Measurements from ENCODE around the gene WFDC5. TPM values are rescaled to one million over a fixed set of nuclear protein-coding genes. Genes with fewer than 3 reads are reported as not detected.

WFDC5 gene
- total and polyA plus RNA-seq, 3 experiments from 2014 or later = not detected

DNA sequence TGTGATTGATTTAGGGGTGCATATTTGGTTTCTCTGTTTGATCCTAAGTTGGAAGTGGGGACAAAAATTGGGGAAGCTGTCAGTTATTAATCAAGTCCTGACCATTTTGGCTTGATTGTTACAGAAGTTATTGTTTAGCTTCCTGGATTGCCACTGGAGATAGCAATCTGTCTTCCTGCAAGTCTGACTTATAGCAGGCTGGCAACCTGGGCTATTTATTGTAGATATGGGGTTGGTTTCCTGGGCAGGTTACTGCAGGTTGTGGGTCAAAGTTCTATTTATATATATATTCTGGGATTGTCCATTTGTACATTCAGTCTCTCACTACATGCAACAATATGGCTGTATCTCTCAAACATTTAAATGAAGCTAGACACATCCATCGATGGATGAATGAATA is 31.8 kb downstream of the WFDC5 start:
- Histone ChIP-seq H3K4me1 (ENCODE audit: insufficient read depth, low read length) (no peaks in the 10 kb centered on the region), H3K4me3 (ENCODE audit: low read length) (no peak overlapping the region), H3K36me3 (ENCODE audit: insufficient read depth, low read length) (peaks cover 24% of the 10 kb centered on the region), H3K27me3 (ENCODE audit: insufficient read depth, low read length, poor library complexity, severe bottlenecking) (no peaks in the 10 kb centered on the region), H3K27ac (ENCODE audit: low read depth, low read length) (no peak overlapping the region), H3K9me3 (ENCODE audit: low read length) (no peaks in the 10 kb centered on the region)
- ChIA-PET POLR2A (no interaction called here), CTCF (interaction anchor here (1.2 to 1.6 kb wide), 3 partner anchors 13 to 39 kb away, joined by 3 to 7 read pairs (median 3); no protein-coding TSS in a partner anchor)
- no peak overlapping the region for H3K4me3 Mint-ChIP-seq
- H3K27ac Mint-ChIP-seq = peak overlapping the region in 5 of 8 donors; percentile 14 to 88 (median 31)
- DNase-seq = no peak
- H3K36me3 Mint-ChIP-seq = peaks cover 42 to 87% (median 47%) of the 10 kb centered on the region in 3 donors
- peaks cover 0 to 2% of the 10 kb centered on the region in 2 donors for H3K27me3 Mint-ChIP-seq
- peaks cover 5 to 11% (median 6%) of the 10 kb centered on the region in 5 donors for H3K9me3 Mint-ChIP-seq
- H3K4me1 Mint-ChIP-seq = peaks cover 8 to 25% (median 16%) of the 10 kb centered on the region in 3 donors

GRCh38 chr20:45082468-45082867 is 32.5 kb downstream of the WFDC5 start:
- Mint-ChIP-seq H3K27me3 (peaks cover 0 to 2% of the 10 kb centered on the region in 2 donors), H3K4me1 (peaks cover 8 to 25% (median 16%) of the 10 kb centered on the region in 3 donors), H3K4me3 (no peak overlapping the region), H3K9me3 (peaks cover 5 to 11% (median 6%) of the 10 kb centered on the region in 5 donors), H3K27ac (peak overlapping the region in 2 of 8 donors; percentile 62 to 88), H3K36me3 (peaks cover 42 to 85% (median 47%) of the 10 kb centered on the region in 3 donors)
- no peak for DNase-seq
- H3K27ac ChIP-seq (ENCODE audit: low read depth, low read length) = no peak overlapping the region
- no peaks in the 10 kb centered on the region for H3K27me3 ChIP-seq (ENCODE audit: insufficient read depth, low read length, poor library complexity, severe bottlenecking)
- H3K4me1 ChIP-seq (ENCODE audit: insufficient read depth, low read length) = no peaks in the 10 kb centered on the region
- no peaks in the 10 kb centered on the region for H3K9me3 ChIP-seq (ENCODE audit: low read length)
- H3K4me3 ChIP-seq (ENCODE audit: low read length) = no peak overlapping the region
- ChIA-PET POLR2A (no interaction called here), CTCF (interaction anchor here (1.2 to 1.6 kb wide), 3 partner anchors 14 to 38 kb away, joined by 3 to 7 read pairs (median 3); no protein-coding TSS in a partner anchor)
- H3K36me3 ChIP-seq (ENCODE audit: insufficient read depth, low read length) = peaks cover 24% of the 10 kb centered on the region

- peaks cover 5 to 11% (median 6%) of the 10 kb centered on the region in 5 donors for H3K9me3 Mint-ChIP-seq
- peaks cover 0 to 2% of the 10 kb centered on the region in 2 donors for H3K27me3 Mint-ChIP-seq
- H3K4me1 ChIP-seq (ENCODE audit: insufficient read depth, low read length) = no peaks in the 10 kb centered on the region
- POLR2A ChIA-PET = no interaction called here
- H3K36me3 Mint-ChIP-seq = peaks cover 45 to 87% (median 46%) of the 10 kb centered on the region in 3 donors
- H3K4me3 Mint-ChIP-seq = peak overlapping the region in 1 of 7 donors; percentile 5
- H3K27me3 ChIP-seq (ENCODE audit: insufficient read depth, low read length, poor library complexity, severe bottlenecking) = no peaks in the 10 kb centered on the region
- no peak overlapping the region for H3K27ac ChIP-seq (ENCODE audit: low read depth, low read length)
- no peak overlapping the region for H3K4me3 ChIP-seq (ENCODE audit: low read length)
- CTCF ChIA-PET = no interaction called here
- peaks cover 37% of the 10 kb centered on the region for H3K36me3 ChIP-seq (ENCODE audit: insufficient read depth, low read length)
- H3K9me3 ChIP-seq (ENCODE audit: low read length) = no peaks in the 10 kb centered on the region
- DNase-seq = no peak
- H3K27ac Mint-ChIP-seq = peak overlapping the region in 3 of 8 donors; percentile 4 to 46 (median 40)
- peaks cover 4 to 19% (median 12%) of the 10 kb centered on the region in 3 donors for H3K4me1 Mint-ChIP-seq
Observed at GRCh38 chr20:45080867-45081624, 33.9 kb downstream of the WFDC5 start.

DNA sequence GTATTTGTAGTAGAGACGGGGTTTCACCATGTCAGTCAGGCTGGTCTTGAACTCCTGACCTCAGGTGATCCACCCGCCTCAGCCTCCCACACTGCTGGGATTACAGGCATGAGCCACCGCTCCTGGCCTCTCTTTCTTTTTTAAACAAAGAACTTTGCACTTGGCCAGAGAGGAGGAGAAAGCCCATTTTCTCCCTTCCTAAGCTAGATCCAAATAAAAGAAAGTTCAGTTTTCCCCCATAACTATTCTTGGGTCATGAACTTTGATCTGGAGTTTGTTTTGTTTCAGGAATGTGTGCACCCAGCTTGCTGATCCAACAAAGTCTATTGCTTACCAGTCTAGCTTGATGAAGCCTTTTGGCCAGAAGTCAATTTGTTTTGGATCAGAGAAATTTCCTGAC is 37.4 kb downstream of the WFDC5 start:
- H3K36me3 ChIP-seq (ENCODE audit: insufficient read depth, low read length) = peaks cover 67% of the 10 kb centered on the region
- H3K4me1 ChIP-seq (ENCODE audit: insufficient read depth, low read length) = no peaks in the 10 kb centered on the region
- Mint-ChIP-seq H3K4me3 (no peak overlapping the region), H3K4me1 (peaks cover 9 to 21% (median 18%) of the 10 kb centered on the region in 3 donors), H3K27me3 (no peaks in the 10 kb centered on the region), H3K36me3 (peaks cover 35 to 92% (median 47%) of the 10 kb centered on the region in 3 donors), H3K9me3 (peaks cover 4 to 10% (median 6%) of the 10 kb centered on the region in 5 donors), H3K27ac (peak overlapping the region in 1 of 8 donors; percentile 11)
- no peaks in the 10 kb centered on the region for H3K9me3 ChIP-seq (ENCODE audit: low read length)
- CTCF ChIA-PET = interaction anchor here (1.2 to 1.8 kb wide), 3 partner anchors 9 to 33 kb away, joined by 3 to 7 read pairs (median 5); no protein-coding TSS in a partner anchor
- H3K27ac ChIP-seq (ENCODE audit: low read depth, low read length) = no peak overlapping the region
- POLR2A ChIA-PET = no interaction called here
- H3K4me3 ChIP-seq (ENCODE audit: low read length) = no peak overlapping the region
- no peaks in the 10 kb centered on the region for H3K27me3 ChIP-seq (ENCODE audit: insufficient read depth, low read length, poor library complexity, severe bottlenecking)
- no peak for DNase-seq

- Histone ChIP-seq H3K9me3 (ENCODE audit: low read length) (no peaks in the 10 kb centered on the region), H3K27ac (ENCODE audit: low read depth, low read length) (no peak overlapping the region), H3K4me3 (ENCODE audit: low read length) (no peak overlapping the region), H3K36me3 (ENCODE audit: insufficient read depth, low read length) (peaks cover 48% of the 10 kb centered on the region), H3K4me1 (ENCODE audit: insufficient read depth, low read length) (peaks cover 19% of the 10 kb centered on the region), H3K27me3 (ENCODE audit: insufficient read depth, low read length, poor library complexity, severe bottlenecking) (no peaks in the 10 kb centered on the region)
- CTCF ChIA-PET = interaction anchor here (3.3 kb wide), 1 partner anchor 29 kb away, joined by 12 read pairs; no protein-coding TSS in a partner anchor
- POLR2A ChIA-PET = no interaction called here
- H3K9me3 Mint-ChIP-seq = no peaks in the 10 kb centered on the region
- peaks cover 8 to 87% (median 29%) of the 10 kb centered on the region in 3 donors for H3K36me3 Mint-ChIP-seq
- no peak for DNase-seq
- no peak overlapping the region for H3K4me3 Mint-ChIP-seq
- H3K27me3 Mint-ChIP-seq = no peaks in the 10 kb centered on the region
- H3K27ac Mint-ChIP-seq = peak overlapping the region in 7 of 8 donors; percentile 21 to 88 (median 66)
- peaks cover 41 to 59% (median 51%) of the 10 kb centered on the region in 3 donors for H3K4me1 Mint-ChIP-seq
Observed at GRCh38 chr20:45073221-45073620, 41.8 kb downstream of the WFDC5 start.

DNA sequence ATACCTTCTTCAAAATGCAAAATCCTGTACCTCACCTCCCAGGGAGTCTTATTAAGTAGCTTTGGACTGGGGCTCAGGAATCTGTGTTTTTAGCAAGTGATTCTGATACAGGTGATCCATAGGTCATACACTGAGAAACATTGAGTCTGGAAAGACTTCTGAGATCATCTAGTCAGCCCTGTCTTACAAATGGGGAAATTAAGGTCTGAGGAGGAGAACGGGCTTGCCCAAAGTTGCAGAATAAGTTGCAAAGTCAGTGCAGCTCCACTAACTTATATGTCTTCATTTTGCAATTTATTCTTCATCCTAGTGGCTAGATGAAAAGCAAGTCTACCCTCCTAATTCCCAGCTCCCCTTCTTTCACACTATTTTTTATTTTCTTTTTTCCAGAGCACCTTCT is 42.9 kb downstream of the WFDC5 start:
- peak overlapping the region in 5 of 8 donors; percentile 1 to 74 (median 63) for H3K27ac Mint-ChIP-seq
- Histone ChIP-seq H3K9me3 (ENCODE audit: low read length) (no peaks in the 10 kb centered on the region), H3K27me3 (ENCODE audit: insufficient read depth, low read length, poor library complexity, severe bottlenecking) (no peaks in the 10 kb centered on the region), H3K27ac (ENCODE audit: low read depth, low read length) (no peak overlapping the region), H3K36me3 (ENCODE audit: insufficient read depth, low read length) (peaks cover 57% of the 10 kb centered on the region), H3K4me3 (ENCODE audit: low read length) (no peak overlapping the region), H3K4me1 (ENCODE audit: insufficient read depth, low read length) (peaks cover 28% of the 10 kb centered on the region)
- peaks cover 7 to 89% (median 29%) of the 10 kb centered on the region in 3 donors for H3K36me3 Mint-ChIP-seq
- no peak for DNase-seq
- ChIA-PET POLR2A (no interaction called here), CTCF (interaction anchor here (0.9 to 3.3 kb wide), 2 partner anchors 24 to 28 kb away, joined by 3 to 12 read pairs; no protein-coding TSS in a partner anchor)
- no peak overlapping the region for H3K4me3 Mint-ChIP-seq
- H3K9me3 Mint-ChIP-seq = no peaks in the 10 kb centered on the region
- H3K4me1 Mint-ChIP-seq = peaks cover 51 to 70% (median 62%) of the 10 kb centered on the region in 3 donors
- H3K27me3 Mint-ChIP-seq = no peaks in the 10 kb centered on the region

DNA sequence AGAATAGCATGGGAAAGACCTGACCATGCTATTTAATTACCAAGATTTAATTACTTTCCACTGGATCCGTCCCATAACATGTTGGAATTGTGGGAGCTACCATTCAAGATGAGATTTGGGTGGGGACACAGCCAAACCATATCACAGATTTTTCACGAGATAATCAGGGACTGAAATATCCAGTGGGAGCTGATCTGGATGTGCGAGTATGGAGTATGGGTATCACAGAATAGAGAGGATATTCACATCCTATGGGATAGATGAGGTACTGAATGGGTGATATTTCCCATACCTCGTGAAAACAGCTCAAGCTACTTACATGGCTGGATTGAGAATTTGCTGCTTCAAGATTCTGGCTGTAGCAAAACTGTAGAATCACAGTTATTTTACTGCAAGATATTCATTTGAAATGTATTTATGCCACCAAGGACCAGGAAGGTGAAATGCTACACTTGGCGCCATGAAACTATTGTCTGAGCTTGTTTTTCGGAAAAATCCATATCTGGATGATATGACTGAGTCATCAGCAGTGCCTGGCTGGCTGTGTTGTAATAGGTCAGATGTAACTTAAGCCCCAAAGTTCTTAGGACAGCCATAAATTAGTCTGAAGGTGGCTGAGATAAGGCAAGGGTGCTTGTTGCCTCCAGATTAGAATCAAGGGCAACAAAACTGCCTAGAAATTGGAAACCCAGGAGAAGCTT is 43.9 kb downstream of the WFDC5 start:
- POLR2A ChIA-PET = interaction anchor here (0.6 kb wide), 1 partner anchor 35 kb away, joined by 3 read pairs; no protein-coding TSS in a partner anchor
- H3K4me3 ChIP-seq (ENCODE audit: low read length) = no peak overlapping the region
- CTCF ChIA-PET = interaction anchor here (1.6 to 3.3 kb wide), 2 partner anchors 24 to 27 kb away, joined by 4 to 12 read pairs; no protein-coding TSS in a partner anchor
- H3K27me3 ChIP-seq (ENCODE audit: insufficient read depth, low read length, poor library complexity, severe bottlenecking) = no peaks in the 10 kb centered on the region
- peaks cover 32% of the 10 kb centered on the region for H3K4me1 ChIP-seq (ENCODE audit: insufficient read depth, low read length)
- H3K4me3 Mint-ChIP-seq = peak overlapping the region in 2 of 7 donors; percentile 10 to 45
- H3K36me3 ChIP-seq (ENCODE audit: insufficient read depth, low read length) = peaks cover 55% of the 10 kb centered on the region
- peak overlapping the region in 6 of 8 donors; percentile 22 to 69 (median 60) for H3K27ac Mint-ChIP-seq
- peaks cover 59 to 76% (median 70%) of the 10 kb centered on the region in 3 donors for H3K4me1 Mint-ChIP-seq
- DNase-seq = no peak
- H3K9me3 ChIP-seq (ENCODE audit: low read length) = no peaks in the 10 kb centered on the region
- H3K36me3 Mint-ChIP-seq = peaks cover 3 to 88% (median 25%) of the 10 kb centered on the region in 3 donors
- H3K27me3 Mint-ChIP-seq = no peaks in the 10 kb centered on the region
- no peaks in the 10 kb centered on the region for H3K9me3 Mint-ChIP-seq
- no peak overlapping the region for H3K27ac ChIP-seq (ENCODE audit: low read depth, low read length)
